Left ventricle myocardium inferior (tissue), 1 donor: ENCODE results near the gene NALCN. TPM values are rescaled to one million over a fixed set of nuclear protein-coding genes. Genes with fewer than 3 reads are reported as not detected.

Source experiments
- DNase-seq: peaks from one replicate; pipeline ENCODE4 v3.0.0-alpha.2; 2020
- H3K27ac ChIP-seq: fragments of 200-600 bp; replicated peaks from 2 replicates; pipeline ENCODE4 v1.8.0; 2021
- H3K27me3 ChIP-seq: fragments of 200-600 bp; 2 replicates; pipeline ENCODE4 v1.8.0; 2021; ENCODE audit warnings: low read depth
- H3K36me3 ChIP-seq: fragments of 200-600 bp; 2 replicates; pipeline ENCODE4 v1.8.0; 2021
- H3K4me1 ChIP-seq: fragments of 200-600 bp; 2 replicates; pipeline ENCODE4 v1.8.0; 2021
- H3K4me3 ChIP-seq: fragments of 200-600 bp; 2 replicates; pipeline ENCODE4 v1.8.0; 2021; ENCODE audit warnings: mild to moderate bottlenecking, moderate library complexity
- H3K9me3 ChIP-seq: fragments of 200-600 bp; replicated peaks from 2 replicates; pipeline ENCODE4 v1.8.0; 2021
- CTCF ChIP-seq: fragments of 200-600 bp; IDR thresholded peaks from 2 replicates; pipeline ENCODE4 v1.8.0; 2021; ENCODE audit warnings: antibody characterized with exemption, mild to moderate bottlenecking, borderline replicate concordance
- intact Hi-C: fragments of 100-400 bp; cut with micrococcal nuclease; formaldehyde crosslinking; loops from one replicate; pipeline ENCODE4 v1.11.0; 2022
- total RNA-seq: library from RNA; stranded (reverse); fragmentation: NEBNext Ultra II Directional; extraction: Animal tissue kit (Norgen Biotek cat#: 25700); gene quantifications from one replicate; pipeline ENCODE4 v1.2.1, GENCODE V29; 2021
- donor health status: DM: no; HTN: yes; CAD: no; lungs with severe emphysema.

NALCN gene
- total RNA-seq, 1 donor from 2014 or later: 8.3 TPM

- Histone ChIP-seq H3K4me3 (no peak overlapping the region), H3K36me3 (peaks cover 3% of the 10 kb centered on the region), H3K4me1 (no peaks in the 10 kb centered on the region), H3K9me3 (no peaks in the 10 kb centered on the region), H3K27me3 (no peaks in the 10 kb centered on the region), H3K27ac (no peak overlapping the region)
- intact Hi-C loops: no loop called here
- DNase-seq: no peak
- no peak for TF ChIP-seq CTCF
Observed at GRCh38 chr13:101292711-101293110, 123.6 kb downstream of the NALCN start.

- intact Hi-C loops: no loop called here
- TF ChIP-seq CTCF: no peak
- Histone ChIP-seq H3K9me3 (no peaks in the 10 kb centered on the region), H3K36me3 (peaks cover 3% of the 10 kb centered on the region), H3K27me3 (no peaks in the 10 kb centered on the region), H3K27ac (no peak overlapping the region), H3K4me3 (no peak overlapping the region), H3K4me1 (no peaks in the 10 kb centered on the region)
- no peak for DNase-seq
Observed at GRCh38 chr13:101291646-101292515, 124.4 kb downstream of the NALCN start.

- no peaks in the 10 kb centered on the region for H3K27me3 ChIP-seq
- H3K9me3 ChIP-seq: no peaks in the 10 kb centered on the region
- intact Hi-C loops: no loop called here
- TF ChIP-seq CTCF: no peak
- H3K4me1 ChIP-seq: no peaks in the 10 kb centered on the region
- H3K27ac ChIP-seq: no peak overlapping the region
- DNase-seq: no peak
- H3K36me3 ChIP-seq: peaks cover 3% of the 10 kb centered on the region
- H3K4me3 ChIP-seq: no peak overlapping the region
Observed at GRCh38 chr13:101291206-101291605, 125.1 kb downstream of the NALCN start.

GRCh38 chr13:101289764-101290163 is 126.5 kb downstream of the NALCN start:
- DNase-seq: no peak
- H3K36me3 ChIP-seq: peaks cover 3% of the 10 kb centered on the region
- no peaks in the 10 kb centered on the region for H3K27me3 ChIP-seq
- no peak overlapping the region for H3K27ac ChIP-seq
- intact Hi-C loops: no loop called here
- H3K9me3 ChIP-seq: no peaks in the 10 kb centered on the region
- H3K4me1 ChIP-seq: no peaks in the 10 kb centered on the region
- H3K4me3 ChIP-seq: no peak overlapping the region
- no peak for TF ChIP-seq CTCF

- H3K4me1 ChIP-seq: no peaks in the 10 kb centered on the region
- H3K27ac ChIP-seq: no peak overlapping the region
- H3K4me3 ChIP-seq: no peak overlapping the region
- DNase-seq: no peak
- H3K36me3 ChIP-seq: peaks cover 6% of the 10 kb centered on the region
- intact Hi-C loops: no loop called here
- H3K9me3 ChIP-seq: no peaks in the 10 kb centered on the region
- TF ChIP-seq CTCF: no peak
- H3K27me3 ChIP-seq: no peaks in the 10 kb centered on the region
Observed at GRCh38 chr13:101283782-101284181, 132.5 kb downstream of the NALCN start.
